LoVo (cell line): Measurements from ENCODE around the gene SYNGR4.
"Not testable (repeated sequence)": the region's sequence is repeated elsewhere in the genome, so short reads cannot be mapped to it uniquely, and the experiment has no call there.

Experiments
- DNase-seq: peaks from one replicate; pipeline ENCODE4 v3.0.0-alpha.2; 2016; ENCODE audit warnings: low spot score

SYNGR4 gene

DNA sequence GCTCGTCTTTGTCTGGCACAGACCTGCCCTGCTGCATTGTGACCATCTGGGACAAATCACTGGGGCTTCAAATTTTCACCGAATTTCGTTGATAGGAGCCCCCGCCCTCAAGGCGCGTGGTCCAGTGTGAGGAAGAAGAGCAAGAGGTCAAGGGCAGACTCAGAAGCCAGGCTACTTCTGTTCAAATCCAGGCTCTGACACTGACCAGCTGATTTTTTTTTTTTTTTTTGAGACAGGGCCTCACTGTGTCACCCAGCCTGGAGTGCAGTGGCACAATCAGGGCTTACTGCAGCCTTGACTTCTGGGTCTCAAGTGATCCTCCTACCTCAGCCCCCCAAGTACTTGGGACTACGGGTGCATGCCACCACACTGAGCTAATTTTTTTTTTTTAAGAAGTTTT, 7.2 kb downstream of the SYNGR4 start:
- DNase-seq: no peak

DNA sequence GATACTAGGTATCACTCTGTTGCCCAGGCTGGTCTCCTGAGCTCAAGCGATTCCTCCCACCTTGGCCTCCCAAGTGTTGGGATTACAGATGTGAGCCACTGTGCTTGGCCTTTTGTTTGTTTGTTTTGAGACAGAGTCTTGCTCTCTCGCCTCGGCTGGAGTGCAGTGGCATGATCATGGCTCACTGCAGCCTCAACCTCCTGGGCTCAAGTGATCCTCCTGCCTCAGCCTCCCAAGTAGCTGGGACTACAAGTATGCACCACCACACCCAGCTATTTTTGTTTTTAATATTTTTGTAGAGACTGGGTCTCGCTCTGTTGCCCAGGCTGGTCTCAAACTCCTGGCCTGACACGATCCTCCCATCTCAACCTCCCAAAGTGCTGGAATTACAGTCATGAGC, 7.6 kb downstream of the SYNGR4 start:
- DNase-seq: not testable (repeated sequence)

DNA sequence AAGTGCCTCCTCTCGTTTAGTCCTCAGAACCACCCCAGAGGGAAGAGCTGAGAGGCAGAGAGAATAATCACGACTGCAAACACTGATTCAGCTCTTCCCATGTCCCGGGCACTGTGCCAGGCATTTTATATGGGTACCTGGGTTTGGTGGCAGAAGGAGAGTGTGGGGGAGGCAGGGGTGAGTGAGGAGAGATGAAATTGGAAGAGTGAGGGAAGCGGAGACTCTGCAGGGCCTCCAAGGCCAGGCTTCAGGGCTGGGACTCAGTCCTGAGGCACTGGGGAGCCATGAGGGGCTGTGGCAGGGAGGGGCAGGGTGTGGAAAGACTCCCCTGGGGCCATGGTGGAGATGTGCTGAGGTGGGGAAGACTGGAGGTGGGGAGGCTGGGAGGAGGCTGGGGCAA, 8.7 kb downstream of the SYNGR4 start:
- DNase-seq: no peak

DNA sequence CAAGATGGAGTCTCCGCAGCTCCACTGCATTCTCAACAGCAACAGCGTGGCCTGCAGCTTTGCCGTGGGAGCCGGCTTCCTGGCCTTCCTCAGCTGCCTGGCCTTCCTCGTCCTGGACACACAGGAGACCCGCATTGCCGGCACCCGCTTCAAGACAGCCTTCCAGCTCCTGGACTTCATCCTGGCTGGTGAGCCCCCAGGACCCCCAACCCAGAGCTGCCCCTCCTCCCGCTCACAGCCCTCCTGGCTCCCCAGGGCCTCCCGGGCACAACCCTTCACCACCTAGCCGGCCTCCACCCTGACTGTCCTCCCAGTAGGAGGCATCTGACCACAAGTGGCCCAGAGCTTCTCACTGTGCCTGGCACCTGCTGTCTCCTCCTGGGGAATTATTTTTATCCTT, 9.4 kb downstream of the SYNGR4 start:
- no peak for DNase-seq

DNA sequence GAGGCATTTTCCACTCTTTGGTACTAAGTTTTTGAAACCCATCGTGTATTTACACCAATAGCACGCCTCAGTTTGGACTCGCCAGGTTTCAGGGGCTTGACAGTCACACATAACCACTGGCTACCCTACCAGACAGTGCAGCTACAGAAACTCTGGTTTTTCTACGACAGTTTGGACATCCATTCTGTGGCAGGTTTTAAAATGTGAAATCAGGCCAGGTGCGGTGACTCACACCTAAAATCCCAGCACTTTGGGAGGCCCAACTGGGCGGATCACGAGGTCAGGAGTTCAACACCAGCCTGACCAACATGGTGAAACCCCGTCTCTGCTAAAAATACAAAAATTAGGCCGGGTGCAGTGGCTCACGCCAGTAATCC, 14.0 kb downstream of the SYNGR4 start:
- DNase-seq: no peak

DNA sequence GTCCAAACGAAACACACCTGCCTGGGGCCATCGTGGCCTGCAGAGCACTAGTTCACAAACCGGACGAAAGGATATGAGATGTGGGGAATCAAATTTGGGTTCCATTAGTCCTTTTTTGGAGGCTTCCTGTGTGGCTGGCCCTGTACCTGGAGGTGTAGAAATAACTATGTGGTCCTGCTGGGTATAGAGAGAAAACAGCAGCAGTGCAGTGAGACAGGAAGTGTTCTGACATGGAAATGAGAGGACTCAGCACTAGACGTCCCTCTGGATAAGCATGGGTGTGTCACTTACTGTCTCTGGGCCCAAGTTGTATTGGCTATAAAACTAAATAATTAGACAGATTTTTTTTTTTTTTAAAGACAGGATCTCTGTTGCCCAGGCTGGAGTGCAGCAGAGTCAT, 14.9 kb downstream of the SYNGR4 start:
- no peak for DNase-seq

DNA sequence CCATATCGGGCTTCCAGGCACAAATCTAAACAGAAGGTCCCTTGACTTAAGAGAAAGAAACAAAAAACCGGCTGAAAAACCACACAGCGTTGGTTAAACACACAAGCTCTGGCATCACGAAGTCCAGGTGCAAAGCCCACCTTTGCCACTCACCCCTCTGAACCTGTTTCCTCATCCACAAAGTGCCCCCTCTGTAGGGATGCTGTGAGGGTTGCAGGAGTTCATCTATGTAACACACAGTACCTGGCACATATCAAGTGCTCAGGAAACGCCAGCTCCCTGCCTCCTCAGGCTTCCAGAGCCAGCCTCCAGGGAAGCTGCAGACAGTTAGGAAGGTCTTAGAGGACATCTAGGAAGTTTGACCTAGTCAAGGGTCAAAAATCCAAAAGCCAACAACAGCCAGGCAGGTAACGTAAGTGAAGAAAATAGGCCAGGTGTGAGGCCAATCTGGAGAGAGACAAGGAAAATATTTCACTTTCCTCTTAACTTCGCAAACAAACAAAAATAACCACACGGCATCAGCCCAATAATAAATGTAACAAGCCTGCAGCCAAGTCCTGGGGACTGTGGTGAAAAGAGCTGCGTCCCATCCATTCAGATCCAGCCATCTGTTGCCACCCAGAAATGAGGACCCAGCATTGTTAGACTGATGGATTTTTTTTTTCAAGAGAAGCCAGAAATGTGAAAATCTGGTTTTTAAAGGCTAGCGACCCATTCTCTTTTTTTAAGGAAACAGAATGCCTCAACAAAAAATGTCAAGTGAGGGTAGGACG, 17.2 kb downstream of the SYNGR4 start:
- DNase-seq: no peak

DNA sequence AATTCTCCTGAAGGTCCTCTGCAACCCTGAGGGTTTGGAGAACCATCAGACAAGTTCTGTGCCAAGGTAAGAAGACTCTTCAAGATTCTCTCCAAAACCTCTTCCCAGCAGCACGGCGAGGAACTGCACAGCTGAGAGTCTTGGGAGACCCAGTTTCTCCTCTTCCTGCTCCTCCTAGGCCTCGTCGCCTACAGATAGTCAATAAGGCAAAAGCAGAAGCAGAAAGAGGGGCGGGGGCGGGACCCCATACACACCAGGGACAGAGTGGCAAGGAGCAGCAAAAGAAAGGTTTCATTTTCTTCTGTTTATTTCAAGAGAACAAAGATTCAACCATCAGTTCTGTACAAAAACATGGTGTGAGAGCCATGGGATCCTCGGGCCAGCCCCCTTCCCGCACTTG, 18.1 kb downstream of the SYNGR4 start:
- DNase-seq: no peak

DNA sequence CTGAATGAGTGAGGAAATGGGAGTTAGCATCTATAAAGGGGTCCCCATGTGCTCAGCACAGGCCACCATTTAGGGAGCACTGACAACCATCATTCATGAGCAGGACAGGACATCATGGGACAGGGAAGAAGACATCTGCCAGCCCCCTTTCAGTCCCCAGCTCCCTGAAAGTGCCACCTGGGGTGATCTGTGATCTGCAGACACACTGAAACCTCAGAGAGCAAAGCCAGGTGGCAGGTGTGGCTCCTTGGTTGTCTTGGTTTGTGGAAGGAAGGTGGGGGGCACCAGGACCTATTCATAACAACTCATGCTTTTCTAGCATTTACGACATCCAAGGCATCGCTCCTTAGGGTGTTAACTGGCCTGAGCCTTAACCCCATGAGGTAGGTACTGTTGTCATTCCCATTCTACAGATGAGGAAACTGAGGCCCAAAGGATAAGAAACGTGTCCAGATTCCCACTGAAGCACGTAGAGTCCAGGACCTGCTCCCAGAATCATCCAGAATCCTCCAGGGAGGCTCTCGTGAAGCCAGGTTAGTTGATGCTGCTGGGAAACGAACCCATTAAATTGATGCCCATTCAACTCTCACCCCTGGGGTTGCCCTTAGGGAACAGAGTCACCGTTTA, 21.4 kb downstream of the SYNGR4 start:
- DNase-seq: no peak

DNA sequence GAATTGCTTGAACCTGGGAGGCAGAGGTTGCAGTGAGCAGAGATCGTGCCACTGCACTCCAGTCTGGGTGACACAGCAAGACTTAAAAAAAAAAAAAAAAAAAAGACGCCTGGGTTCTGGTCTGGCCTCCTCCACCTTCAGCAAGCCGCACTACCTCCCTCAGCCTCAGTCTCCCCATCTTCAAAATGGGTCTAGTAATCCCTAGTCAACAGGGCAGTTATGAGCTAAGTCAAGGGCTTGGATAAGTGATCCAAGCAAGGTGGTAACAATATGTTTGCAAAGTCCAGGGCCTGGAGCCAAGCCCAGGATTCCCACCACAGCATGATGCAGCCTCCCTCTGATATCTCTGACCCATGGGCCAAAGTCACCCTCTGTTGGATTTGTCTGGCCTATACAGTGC, 22.8 kb downstream of the SYNGR4 start:
- no peak for DNase-seq

DNA sequence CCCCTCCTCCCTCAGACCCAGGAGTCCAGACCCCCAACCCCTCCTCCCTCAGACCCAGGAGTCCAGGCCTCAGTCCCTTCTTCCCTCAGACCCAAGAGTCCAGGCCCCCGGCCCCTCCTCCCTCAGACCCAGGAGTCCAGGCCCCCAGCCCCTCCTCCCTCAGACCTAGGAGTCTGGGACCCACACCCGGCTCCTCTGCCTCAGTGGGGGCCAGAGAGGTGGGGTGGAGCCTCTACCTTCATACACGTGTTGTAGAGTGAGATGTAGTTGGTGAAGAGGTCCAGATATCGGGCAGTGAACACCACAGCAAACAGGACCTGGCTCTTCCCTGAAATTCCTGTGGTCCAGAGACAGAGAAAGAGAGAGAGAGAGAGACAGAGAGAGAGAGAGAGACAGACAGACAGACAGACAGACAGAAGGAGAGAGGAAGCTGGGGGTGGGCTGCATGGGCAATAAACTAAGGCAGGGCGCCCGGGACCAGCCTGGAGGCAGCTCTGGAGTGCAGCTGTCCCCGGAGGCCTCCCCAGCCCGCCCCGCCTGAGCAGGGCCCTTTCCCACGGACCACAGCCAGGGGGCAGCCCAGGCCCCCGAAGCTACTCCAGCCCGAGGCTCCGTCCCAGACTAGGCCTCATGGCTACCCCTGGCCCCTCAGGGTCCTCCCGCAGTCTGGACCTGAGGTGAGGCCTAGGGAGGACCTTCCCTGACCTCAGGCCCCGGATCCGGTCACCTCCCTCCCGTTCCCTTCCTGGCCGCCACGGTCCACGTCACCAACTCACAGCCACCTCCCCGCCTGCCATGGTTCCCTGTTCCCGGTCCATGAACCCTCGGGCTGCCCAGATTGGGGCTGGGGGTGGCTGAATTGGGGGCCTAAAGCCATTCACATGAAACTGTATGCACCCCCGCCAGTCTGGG, 26.3 kb downstream of the SYNGR4 start:
- peak; percentile 44 for DNase-seq

DNA sequence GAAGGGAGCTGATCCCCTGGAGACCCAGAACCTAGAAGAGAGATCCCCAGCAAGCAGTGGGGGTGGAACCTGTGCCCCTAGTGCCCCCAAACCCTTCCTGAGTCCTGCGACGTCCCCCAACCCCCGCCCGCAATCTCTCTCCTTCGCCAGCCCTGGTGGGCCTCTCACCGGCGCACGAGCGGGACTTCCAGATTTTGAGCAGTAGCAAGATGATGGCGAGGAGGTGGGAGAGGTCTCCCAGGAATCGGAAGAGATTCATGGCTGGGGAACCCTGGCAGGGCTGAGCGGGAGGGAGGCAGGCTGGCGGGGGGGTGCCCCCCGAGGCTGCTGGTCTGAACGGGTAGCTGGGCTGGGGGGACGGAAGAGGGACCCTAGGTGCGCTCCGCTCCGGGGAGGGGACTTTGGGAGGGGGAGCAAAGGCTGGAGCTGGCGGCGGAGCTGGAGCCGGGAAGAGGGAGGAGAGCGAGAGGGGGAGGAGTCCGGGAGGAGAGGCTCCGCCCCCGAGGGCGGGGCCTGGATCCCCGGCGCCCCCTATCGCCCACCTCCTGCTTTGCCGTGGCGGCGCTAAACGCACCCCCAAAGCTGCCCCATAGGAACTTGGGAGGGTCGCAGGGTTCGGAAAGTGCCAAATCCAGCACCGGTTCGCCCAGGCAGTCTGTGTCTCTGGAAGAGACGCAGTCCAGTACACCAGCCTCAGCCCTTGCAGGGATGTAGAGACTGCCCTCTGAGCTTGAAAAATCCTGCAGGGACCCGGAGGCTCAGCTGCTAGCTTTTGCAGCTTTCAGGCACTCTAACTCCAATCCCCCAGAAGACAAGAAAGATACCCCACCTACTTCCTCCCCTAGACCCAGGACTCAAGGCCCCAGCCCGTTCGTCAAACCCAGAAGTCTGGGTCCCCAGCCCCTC, 27.2 kb downstream of the SYNGR4 start, which contains the start of gene KDELR1:
Gene KDELR1, minus strand, starts transcription at position 452 of the 906 bp plus-strand sequence. Its CDS starts 193 bp downstream, at position 259.
- peak; percentile 83 for DNase-seq

DNA sequence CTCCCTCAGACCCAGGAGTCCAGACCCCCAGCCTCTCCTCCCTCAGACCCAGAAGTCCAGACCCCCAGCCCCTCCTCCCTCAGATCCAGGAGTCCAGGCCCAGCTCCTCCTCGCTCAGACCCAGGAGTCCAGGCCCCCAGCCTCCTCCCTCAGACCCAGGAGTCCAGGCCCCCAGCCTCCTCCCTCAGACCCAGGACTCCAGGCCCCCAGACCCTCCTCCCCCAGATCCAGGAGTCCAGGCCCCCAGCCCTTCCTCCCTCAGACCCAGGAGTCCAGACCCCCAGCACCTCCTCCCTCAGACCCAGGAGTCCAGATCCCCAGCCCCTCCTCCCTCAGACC, 27.8 kb downstream of the SYNGR4 start:
- DNase-seq: not testable (repeated sequence)

DNA sequence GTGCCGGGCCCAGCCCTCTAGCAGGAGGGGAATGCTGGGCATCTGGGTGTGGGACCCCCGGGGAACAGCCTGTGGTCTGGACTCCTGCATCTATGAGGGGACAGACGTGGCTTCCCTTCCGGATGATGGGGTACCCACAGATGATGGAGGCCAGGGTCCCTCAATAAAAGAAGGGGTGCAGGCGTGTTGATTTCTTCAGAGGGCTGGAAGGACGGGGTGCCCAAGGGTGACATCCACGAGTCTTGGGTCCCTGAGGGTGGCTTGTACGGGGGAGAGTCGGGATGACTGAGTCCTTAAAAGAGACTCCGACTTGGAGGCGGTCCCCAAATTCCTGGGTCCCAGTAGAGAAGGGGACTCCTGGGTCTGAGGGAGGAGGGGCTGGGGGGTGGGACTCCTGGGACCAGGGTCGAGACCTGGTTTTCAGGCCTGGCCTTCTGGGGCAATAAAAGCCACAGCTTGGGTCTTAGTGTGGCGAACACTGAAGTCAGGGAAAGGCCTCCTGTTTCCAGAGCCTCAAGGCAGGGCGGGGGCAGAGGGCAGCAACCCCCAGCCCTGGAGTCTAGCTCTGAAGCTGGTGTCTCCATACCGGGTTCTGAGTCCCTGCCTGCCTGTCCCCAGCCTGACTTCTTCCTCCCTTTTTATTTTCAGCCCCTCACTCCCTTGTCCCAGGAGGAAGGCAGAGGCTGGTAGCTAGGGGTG, 28.8 kb downstream of the SYNGR4 start:
- DNase-seq: no peak

DNA sequence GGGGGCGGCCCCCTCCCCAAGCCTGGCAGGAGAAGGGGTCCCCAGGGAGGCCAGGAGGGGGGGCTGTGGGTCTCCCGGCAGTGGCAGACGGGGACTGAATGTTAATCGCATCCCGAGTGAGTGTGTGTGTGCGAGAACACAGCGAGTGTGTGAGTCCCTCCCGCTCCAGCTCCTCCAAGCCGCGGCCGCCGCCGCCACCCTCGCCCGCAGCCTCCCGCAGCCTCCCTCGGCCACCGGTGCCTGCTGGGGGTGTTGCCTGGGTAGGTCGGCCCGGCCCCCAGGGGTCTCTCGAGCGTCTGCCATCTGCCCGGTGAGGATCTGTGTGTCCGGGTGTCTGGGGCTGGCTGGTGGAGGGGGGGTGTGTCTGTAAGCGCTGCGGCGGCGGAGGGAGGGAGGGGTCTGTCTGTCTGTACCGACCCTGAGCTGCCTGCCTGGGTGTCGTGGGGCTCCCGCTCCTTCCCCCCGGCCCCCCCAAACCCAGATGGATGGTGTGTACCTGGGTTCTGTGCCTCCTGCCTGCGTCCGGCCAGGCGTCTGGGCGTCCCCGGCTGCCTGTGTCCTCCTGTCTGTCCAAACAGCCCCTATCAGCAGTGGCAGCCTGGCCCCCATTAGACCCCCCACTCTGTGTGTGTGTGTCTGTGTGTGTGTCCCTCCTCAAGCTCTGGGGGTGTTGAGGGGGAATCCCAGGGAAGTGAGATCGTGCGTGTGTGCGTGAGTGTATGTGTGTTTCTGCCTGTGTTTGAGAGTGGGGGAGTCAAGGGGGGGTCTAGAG, 29.6 kb downstream of the SYNGR4 start, which contains the start of gene GRIN2D:
Gene GRIN2D, plus strand, starts transcription at position 110 of the 772 bp plus-strand sequence. CDS start 4,725 bp downstream, outside the sequence.
- DNase-seq: no peak

DNA sequence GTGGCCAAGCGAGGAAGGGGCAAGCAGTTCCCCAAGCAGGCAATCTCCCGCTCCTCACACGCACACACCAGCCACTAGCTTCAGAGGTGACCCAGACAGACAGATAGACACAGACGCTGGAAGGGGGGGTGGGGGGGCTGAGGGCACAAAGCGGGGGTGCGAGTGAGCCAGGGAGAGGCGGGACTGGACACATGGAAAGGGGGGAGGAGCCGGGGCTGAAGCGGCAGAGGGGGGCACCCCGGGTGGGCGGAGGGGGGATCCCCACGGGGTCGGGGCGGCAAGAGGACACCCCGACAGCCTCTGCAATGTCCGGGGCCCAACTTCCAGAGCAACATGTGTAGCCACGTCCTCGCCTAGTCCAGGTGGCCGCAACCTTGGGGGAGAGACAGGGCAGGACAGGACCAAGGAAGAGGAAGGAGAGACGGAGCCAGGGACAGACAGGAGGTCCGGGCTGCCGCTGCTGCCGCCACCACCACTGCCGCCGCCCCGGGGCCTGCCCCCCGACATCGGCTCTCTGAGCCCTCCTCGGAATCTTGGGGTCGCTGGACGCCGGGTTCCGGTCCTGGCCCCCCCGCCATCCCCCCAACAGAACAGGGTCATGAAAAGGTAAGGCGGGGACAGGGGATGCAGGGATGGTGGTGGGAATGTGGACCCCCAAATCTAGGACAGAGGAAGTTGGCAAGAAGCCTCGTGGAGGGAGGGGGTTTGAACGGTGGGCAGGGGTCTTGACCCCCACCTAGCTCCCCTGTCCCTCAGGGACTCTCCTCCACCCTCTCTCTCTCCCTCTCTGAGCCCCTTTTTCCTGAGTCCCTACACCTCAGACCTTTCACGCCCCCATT, 30.4 kb downstream of the SYNGR4 start:
- no peak for DNase-seq

DNA sequence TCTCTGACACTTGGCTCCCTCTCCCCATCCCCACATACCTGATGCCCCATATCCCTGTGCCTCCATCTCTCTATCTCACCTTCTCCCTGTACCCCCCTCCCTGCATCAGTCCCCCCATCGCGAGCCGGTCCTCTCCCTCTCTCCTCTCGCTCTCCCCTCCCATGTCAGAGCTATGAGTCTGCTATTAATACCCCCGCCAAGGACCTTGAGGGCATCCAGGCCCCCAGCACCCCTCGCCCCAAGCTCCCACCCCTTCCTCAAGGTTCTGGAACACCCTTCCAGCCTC, 30.9 kb downstream of the SYNGR4 start:
- DNase-seq: no peak

DNA sequence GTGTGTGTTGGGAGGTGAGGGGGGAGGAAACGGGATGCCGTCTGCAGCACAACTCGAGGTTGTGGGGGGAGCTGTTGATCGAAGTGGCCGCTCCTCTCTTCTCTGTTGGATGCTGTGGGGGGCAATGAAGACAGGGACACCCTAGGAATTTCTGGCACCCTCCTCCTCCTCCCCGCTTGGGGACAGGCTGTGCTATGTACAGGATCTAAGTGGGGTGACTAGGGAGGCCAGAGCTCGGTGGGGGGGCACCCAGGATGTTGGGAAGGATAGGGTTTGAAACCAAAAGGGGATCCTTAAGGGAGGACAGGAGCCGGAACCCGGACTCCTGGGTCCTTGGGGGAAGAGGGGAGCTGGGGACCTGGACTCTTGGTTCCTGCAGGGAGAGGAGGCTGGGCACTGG, 31.3 kb downstream of the SYNGR4 start:
- no peak for DNase-seq

DNA sequence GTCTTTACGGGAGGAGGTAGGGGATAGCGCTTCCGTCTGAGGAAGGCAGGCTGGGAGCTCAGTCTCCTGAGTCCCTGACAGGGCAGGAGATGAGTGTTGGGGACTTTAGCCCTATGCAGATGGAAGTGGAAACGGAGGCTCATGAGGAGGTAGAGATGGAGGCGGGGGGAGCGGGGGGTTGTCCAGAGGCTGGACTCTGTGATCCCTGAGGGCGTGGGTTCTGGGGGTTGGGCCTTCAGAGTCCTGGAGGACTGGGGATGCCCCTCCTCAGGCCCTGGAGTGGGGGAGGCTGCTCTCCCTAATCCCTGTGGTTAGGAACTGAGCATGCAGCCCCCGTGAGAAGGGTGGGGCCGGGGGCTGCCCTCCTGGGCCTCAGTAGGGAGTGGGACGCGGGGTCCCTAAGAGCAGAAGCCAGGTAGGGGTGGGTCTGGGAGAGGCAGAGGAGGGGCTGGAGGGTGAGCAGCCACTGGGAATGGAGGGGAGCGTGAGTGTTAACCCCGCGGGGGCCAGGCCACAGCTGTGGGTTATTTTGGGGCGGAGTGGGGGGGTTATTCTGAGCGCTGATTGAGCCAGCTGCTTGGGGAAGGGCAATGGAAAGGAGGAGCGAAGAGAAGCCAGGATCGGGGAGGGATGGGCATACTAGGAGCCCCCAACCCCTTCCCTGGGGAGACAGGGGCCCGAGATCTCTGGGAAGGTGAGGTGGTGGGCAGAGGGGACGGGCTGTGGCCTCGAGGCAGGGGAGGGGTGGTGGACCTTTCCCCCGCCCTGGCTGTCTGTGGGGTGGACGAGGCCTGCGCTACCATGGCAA, 32.1 kb downstream of the SYNGR4 start:
- no peak for DNase-seq
